IMR-90 (cell line): ENCODE data around the gene IFNG. TPM values are rescaled to one million over a fixed set of nuclear protein-coding genes. Genes with fewer than 3 reads are reported as not detected.

Experiments used
- ATAC-seq: fragments of 200-7000 bp; cut with Tn5 transposase; 2 replicates; pipeline ENCODE4 v1.9.1; 2020; ENCODE audit warnings: low read depth, mild to moderate bottlenecking, moderate library complexity
- BruUV-seq: library from RNA; stranded (reverse); fragments of 400-500 nt; replicated peaks from 2 replicates; lab custom pipeline; 2021; lab: Mats Ljungman, UMichigan
- CTCF ChIA-PET: fragments of 300-600 bp; formaldehyde crosslinking; extraction: SDS; loops from one replicate; lab custom pipeline; 2021; ENCODE audit warnings: antibody characterized with exemption; lab: Yijun Ruan, JAX
- POLR2A ChIA-PET: fragments of 300-600 bp; sonication (Branson Sonifier 250); formaldehyde crosslinking; loops from one replicate; lab custom pipeline; 2022; ENCODE audit warnings: antibody characterized with exemption; ENCODE audit not compliant: unreplicated experiment; lab: Charles Lee
- DNase-seq: peaks from one replicate; pipeline ENCODE4 v3.0.0; 2013
- H2AFZ ChIP-seq: replicated peaks from 2 replicates; pipeline ENCODE3; 2013; ENCODE audit warnings: low read length, mild to moderate bottlenecking; ENCODE audit not compliant: poor library complexity
- H2AK5ac ChIP-seq: 2 replicates; pipeline ENCODE4 v1.6.1; 2013; ENCODE audit warnings: low read depth, low read length, inconsistent platforms
- H2AK9ac ChIP-seq: replicated peaks from 2 replicates; pipeline ENCODE3; 2013; ENCODE audit warnings: mild to moderate bottlenecking, low read depth, low read length, moderate library complexity; ENCODE audit not compliant: poor library complexity
- H2BK120ac ChIP-seq: 2 replicates; pipeline ENCODE4 v1.6.1; 2013; ENCODE audit warnings: low read depth, low read length, inconsistent platforms
- H2BK15ac ChIP-seq: 3 replicates; pipeline ENCODE4 v1.6.1; 2013; ENCODE audit warnings: low read depth, low read length, inconsistent platforms
- H2BK20ac ChIP-seq: 2 replicates; pipeline ENCODE4 v1.6.1; 2013; ENCODE audit warnings: low read depth, mild to moderate bottlenecking, inconsistent platforms, low read length, moderate library complexity
- H2BK5ac ChIP-seq: 2 replicates; pipeline ENCODE4 v1.6.1; 2013; ENCODE audit warnings: mild to moderate bottlenecking, low read depth, low read length, inconsistent platforms; ENCODE audit not compliant: poor library complexity, severe bottlenecking
- H3K14ac ChIP-seq: replicated peaks from 2 replicates; pipeline ENCODE4 v1.6.1; 2013; ENCODE audit warnings: low read depth, low read length, inconsistent platforms
- H3K18ac ChIP-seq: 2 replicates; pipeline ENCODE4 v1.6.1; 2013; ENCODE audit warnings: low read depth, low read length, control low read depth
- H3K23ac ChIP-seq: 2 replicates; pipeline ENCODE4 v1.6.1; 2013; ENCODE audit warnings: low read depth, low read length, inconsistent platforms
- H3K27ac ChIP-seq: 2 replicates; pipeline ENCODE4 v1.5.1; 2013; ENCODE audit warnings: mild to moderate bottlenecking, control low read depth, low read length; ENCODE audit not compliant: insufficient read depth
- H3K27me3 ChIP-seq: 2 replicates; pipeline ENCODE4 v1.6.1; 2013; ENCODE audit warnings: low read length; ENCODE audit not compliant: control insufficient read depth, insufficient read depth
- H3K36me3 ChIP-seq: 2 replicates; pipeline ENCODE4 v1.6.1; 2013; ENCODE audit warnings: low read length, mixed read lengths; ENCODE audit not compliant: control insufficient read depth, insufficient read depth
- H3K4ac ChIP-seq: 2 replicates; pipeline ENCODE4 v1.6.1; 2013; ENCODE audit warnings: low read depth, low read length, inconsistent platforms
- H3K4me1 ChIP-seq: 2 replicates; pipeline ENCODE4 v1.6.1; 2013; ENCODE audit warnings: low read length, mixed read lengths; ENCODE audit not compliant: control insufficient read depth, insufficient read depth
- H3K4me2 ChIP-seq: 2 replicates; pipeline ENCODE4 v1.6.1; 2013; ENCODE audit warnings: low read depth, mild to moderate bottlenecking, control low read depth, low read length, moderate library complexity
- H3K4me3 ChIP-seq: 2 replicates; pipeline ENCODE4 v1.5.1; 2013; ENCODE audit warnings: low read depth, mild to moderate bottlenecking, control low read depth, low read length, moderate library complexity; ENCODE audit not compliant: insufficient read depth
- H3K56ac ChIP-seq: 2 replicates; pipeline ENCODE4 v1.6.1; 2013; ENCODE audit warnings: low read length, inconsistent platforms; ENCODE audit not compliant: insufficient read depth; ENCODE audit errors: extremely low read depth
- H3K79me1 ChIP-seq, 2 experiments: 2 replicates each; pipeline ENCODE4 v1.6.1; 2013; ENCODE audit warnings: low read length in 2 of 2, inconsistent platforms in 1 of 2, low read depth in 1 of 2
- H3K9ac ChIP-seq: 2 replicates; pipeline ENCODE4 v1.6.1; 2013; ENCODE audit warnings: low read depth, low read length, control low read depth
- H3K9me1 ChIP-seq: 2 replicates; pipeline ENCODE4 v1.6.1; 2013; ENCODE audit warnings: low read length, inconsistent platforms; ENCODE audit not compliant: insufficient read depth
- H3K9me3 ChIP-seq: 2 replicates; pipeline ENCODE4 v1.6.1; 2013; ENCODE audit warnings: low read length; ENCODE audit not compliant: control insufficient read depth, insufficient read depth
- H4K20me1 ChIP-seq: 2 replicates; pipeline ENCODE4 v1.6.1; 2013; ENCODE audit warnings: low read length, inconsistent platforms; ENCODE audit not compliant: insufficient read depth
- H4K5ac ChIP-seq: 2 replicates; pipeline ENCODE4 v1.6.1; 2013; ENCODE audit warnings: mild to moderate bottlenecking, low read depth, low read length, control low read depth
- H4K8ac ChIP-seq, 2 experiments: 2 replicates each; pipeline ENCODE4 v1.6.1; 2013; ENCODE audit warnings: low read depth in 2 of 2, low read length in 2 of 2, control low read depth in 1 of 2, inconsistent platforms in 1 of 2
- H4K91ac ChIP-seq: 2 replicates; pipeline ENCODE4 v1.6.1; 2013; ENCODE audit warnings: low read depth, low read length, inconsistent platforms; ENCODE audit not compliant: insufficient read depth
- BHLHE40 ChIP-seq: fragments of 150-350 bp; IDR thresholded peaks from 2 replicates; pipeline ENCODE4 v1.6.1; 2016; ENCODE audit warnings: mild to moderate bottlenecking, low read depth, low read length
- CEBPB ChIP-seq: IDR thresholded peaks from 2 replicates; pipeline ENCODE4 v1.6.1; 2012; ENCODE audit warnings: low read depth, low read length, improper control_type of control experiment
- CHD1 ChIP-seq: IDR thresholded peaks from 2 replicates; pipeline ENCODE4 v1.6.1; 2012; ENCODE audit warnings: low read depth, low read length, improper control_type of control experiment
- FOS ChIP-seq: fragments of 150-350 bp; IDR thresholded peaks from 2 replicates; pipeline ENCODE4 v1.6.1; 2016; ENCODE audit warnings: low read depth, low read length
- MAFK ChIP-seq: IDR thresholded peaks from 2 replicates; pipeline ENCODE4 v1.6.1; 2012; ENCODE audit warnings: low read depth, low read length, improper control_type of control experiment
- MAZ ChIP-seq: IDR thresholded peaks from 2 replicates; pipeline ENCODE4 v1.6.1; 2012; ENCODE audit warnings: low read depth, mild to moderate bottlenecking, low read length, improper control_type of control experiment, moderate library complexity, borderline replicate concordance
- MXI1 ChIP-seq: IDR thresholded peaks from 2 replicates; pipeline ENCODE4 v1.6.1; 2012; ENCODE audit warnings: low read depth, mild to moderate bottlenecking, low read length, moderate library complexity, borderline replicate concordance
- NFE2L2 ChIP-seq: fragments of 150-350 bp; IDR thresholded peaks from 2 replicates; pipeline ENCODE4 v1.6.1; 2016; ENCODE audit warnings: low read depth, mild to moderate bottlenecking, low read length
- POLR2A ChIP-seq: IDR thresholded peaks from 2 replicates; pipeline ENCODE4 v1.6.1; 2012; ENCODE audit warnings: mild to moderate bottlenecking, low read depth, low read length
- RAD21 ChIP-seq: IDR thresholded peaks from 2 replicates; pipeline ENCODE4 v1.6.1; 2012; ENCODE audit warnings: low read length, improper control_type of control experiment
- RCOR1 ChIP-seq: IDR thresholded peaks from 2 replicates; pipeline ENCODE4 v1.6.1; 2012; ENCODE audit warnings: mild to moderate bottlenecking, low read length, improper control_type of control experiment; ENCODE audit not compliant: insufficient replicate concordance
- RFX5 ChIP-seq: IDR thresholded peaks from 2 replicates; pipeline ENCODE4 v1.8.0; 2012; ENCODE audit warnings: low read depth, mild to moderate bottlenecking, low read length, moderate library complexity
- SMC3 ChIP-seq: fragments of 150-350 bp; IDR thresholded peaks from 2 replicates; pipeline ENCODE4 v1.6.1; 2016; ENCODE audit warnings: low read depth, mild to moderate bottlenecking, antibody characterized with exemption, low read length, moderate library complexity
- WGBS, 2 experiments: methylation state at CpG; one replicate each; pipeline versions ENCODE4 v1.1.5 to v1.1.7; 2013; ENCODE audit warnings: missing lambda C conversion rate in 2 of 2; ENCODE audit not compliant: insufficient read length in 1 of 2; ENCODE audit errors: extremely low coverage in 2 of 2; 5-methylcytosine and 5-hydroxymethylcytosine counted together
- dilution Hi-C: fragments of 300-500 bp; cut with HindIII; formaldehyde crosslinking; loops from one replicate; pipeline ENCODE4 v1.14.3; 2018; ENCODE audit warnings: low sequenced_read_pairs; ENCODE audit not compliant: unreplicated experiment
- in situ Hi-C: fragments of 300-500 bp; cut with MboI; formaldehyde crosslinking; loops from 3 replicates; pipeline ENCODE4 v1.14.3; 2019; ENCODE audit warnings: low sequenced_read_pairs, inconsistent platforms, mixed read lengths
- intact Hi-C: fragments of 100-400 bp; cut with micrococcal nuclease; formaldehyde crosslinking; loops from 2 replicates; pipeline ENCODE4 v1.10.0; 2022
- polyA plus RNA-seq, 3 experiments: library from polyadenylated mRNA; depleted of rRNA; stranded (reverse); fragments of >200 nt; gene quantifications; 2 replicates each; pipeline ENCODE4 v1.2.3, GENCODE V29; 2012; ENCODE audit warnings: low replicate concordance in 1 of 3
- total RNA-seq: library from RNA; depleted of rRNA; stranded (reverse); fragments of >200 nt; gene quantifications from 2 replicates; pipeline ENCODE4 v1.2.3, GENCODE V29; 2012
- TF ChIP-seq, protein P1 (sequence below): fragments of 150-350 bp; IDR thresholded peaks from 2 replicates; pipeline ENCODE4 v1.6.1; 2016; ENCODE audit warnings: low read depth, mild to moderate bottlenecking, low read length, moderate library complexity, borderline replicate concordance
- TF ChIP-seq, protein P2 (sequence below): fragments of 150-350 bp; IDR thresholded peaks from 2 replicates; pipeline ENCODE4 v1.6.1; 2017; ENCODE audit warnings: mild to moderate bottlenecking, antibody characterized with exemption, low read length, low read depth
- TF ChIP-seq, protein P3 (sequence below): conservative IDR thresholded peaks from 2 replicates; pipeline ENCODE4 v1.5.1; 2012; ENCODE audit warnings: mild to moderate bottlenecking, low read depth, low read length, improper control_type of control experiment

IFNG gene
- total and polyA plus RNA-seq, 2 of the 4 experiments (the other 2 are of a cell fraction), result not detected

DNA sequence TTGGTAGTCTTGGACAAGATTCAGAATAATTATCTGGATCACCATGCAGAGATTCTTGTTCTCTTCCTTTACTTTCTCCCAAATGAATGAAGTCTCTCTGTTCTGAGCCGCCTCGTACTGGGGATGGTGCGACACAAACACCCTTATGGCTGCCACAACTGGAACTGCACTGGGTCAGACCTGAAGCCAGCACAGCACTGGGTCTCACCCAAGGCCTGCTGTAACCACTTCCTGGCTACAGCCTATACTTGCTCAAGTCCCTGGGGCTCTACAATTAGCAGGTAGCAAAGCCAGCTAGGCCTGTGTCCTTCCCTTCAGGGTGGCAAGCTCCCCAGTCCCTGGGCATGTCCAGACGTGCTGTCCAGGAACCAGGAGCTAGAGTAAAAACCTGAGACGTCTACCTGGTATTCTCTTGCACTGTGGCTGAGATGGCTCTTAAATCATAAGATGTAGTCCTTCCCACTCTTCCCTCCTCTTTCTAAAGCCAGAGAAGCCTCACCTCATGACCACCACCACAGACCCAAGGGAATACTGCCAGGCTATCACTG, 27.6 kb downstream of the IFNG start:
- H3K27me3 ChIP-seq, result no peaks in the 10 kb centered on the region

More for the DNA sequence above, 27.6 kb downstream of the IFNG start:
- Histone ChIP-seq H2BK120ac (no peak overlapping the region), H4K8ac (no peak overlapping the region), H3K4me3 (no peak overlapping the region), H2AK9ac (no peak overlapping the region), H3K4ac (no peak overlapping the region), H3K56ac (no peak overlapping the region), H3K9me1 (no peaks in the 10 kb centered on the region), H3K27ac (no peak overlapping the region), H3K9ac (no peak overlapping the region), H2BK5ac (no peak overlapping the region), H2AK5ac (no peak overlapping the region), H2BK15ac (no peak overlapping the region), H2AFZ (no peak overlapping the region), H4K5ac (no peak overlapping the region), H3K4me1 (no peaks in the 10 kb centered on the region), H3K18ac (no peak overlapping the region), H3K23ac (no peak overlapping the region), H4K20me1 (no peaks in the 10 kb centered on the region), H4K91ac (no peak overlapping the region), H3K79me1 (no peaks in the 10 kb centered on the region), H3K9me3 (no peaks in the 10 kb centered on the region), H2BK20ac (no peak overlapping the region), H3K4me2 (no peak overlapping the region), H3K36me3 (no peaks in the 10 kb centered on the region), H3K14ac (no peak overlapping the region)
- CTCF ChIA-PET, result no interaction called here
- intact Hi-C loops (no loop called here), dilution Hi-C loops (no loop called here), in situ Hi-C loops (no loop called here)
- TF ChIP-seq BHLHE40 (no peak), CEBPB (no peak), MAFK (no peak), MXI1 (no peak), NFE2L2 (no peak), SMC3 (no peak), FOS (no peak), RCOR1 (no peak), RAD21 (no peak), MAZ (no peak), RFX5 (no peak), POLR2A (no peak), CHD1 (no peak)
- TF ChIP-seq, protein P1, sequence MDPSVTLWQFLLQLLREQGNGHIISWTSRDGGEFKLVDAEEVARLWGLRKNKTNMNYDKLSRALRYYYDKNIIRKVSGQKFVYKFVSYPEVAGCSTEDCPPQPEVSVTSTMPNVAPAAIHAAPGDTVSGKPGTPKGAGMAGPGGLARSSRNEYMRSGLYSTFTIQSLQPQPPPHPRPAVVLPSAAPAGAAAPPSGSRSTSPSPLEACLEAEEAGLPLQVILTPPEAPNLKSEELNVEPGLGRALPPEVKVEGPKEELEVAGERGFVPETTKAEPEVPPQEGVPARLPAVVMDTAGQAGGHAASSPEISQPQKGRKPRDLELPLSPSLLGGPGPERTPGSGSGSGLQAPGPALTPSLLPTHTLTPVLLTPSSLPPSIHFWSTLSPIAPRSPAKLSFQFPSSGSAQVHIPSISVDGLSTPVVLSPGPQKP, result no peak
- TF ChIP-seq, protein P2, sequence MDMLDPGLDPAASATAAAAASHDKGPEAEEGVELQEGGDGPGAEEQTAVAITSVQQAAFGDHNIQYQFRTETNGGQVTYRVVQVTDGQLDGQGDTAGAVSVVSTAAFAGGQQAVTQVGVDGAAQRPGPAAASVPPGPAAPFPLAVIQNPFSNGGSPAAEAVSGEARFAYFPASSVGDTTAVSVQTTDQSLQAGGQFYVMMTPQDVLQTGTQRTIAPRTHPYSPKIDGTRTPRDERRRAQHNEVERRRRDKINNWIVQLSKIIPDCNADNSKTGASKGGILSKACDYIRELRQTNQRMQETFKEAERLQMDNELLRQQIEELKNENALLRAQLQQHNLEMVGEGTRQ, result no peak
- TF ChIP-seq, protein P3, sequence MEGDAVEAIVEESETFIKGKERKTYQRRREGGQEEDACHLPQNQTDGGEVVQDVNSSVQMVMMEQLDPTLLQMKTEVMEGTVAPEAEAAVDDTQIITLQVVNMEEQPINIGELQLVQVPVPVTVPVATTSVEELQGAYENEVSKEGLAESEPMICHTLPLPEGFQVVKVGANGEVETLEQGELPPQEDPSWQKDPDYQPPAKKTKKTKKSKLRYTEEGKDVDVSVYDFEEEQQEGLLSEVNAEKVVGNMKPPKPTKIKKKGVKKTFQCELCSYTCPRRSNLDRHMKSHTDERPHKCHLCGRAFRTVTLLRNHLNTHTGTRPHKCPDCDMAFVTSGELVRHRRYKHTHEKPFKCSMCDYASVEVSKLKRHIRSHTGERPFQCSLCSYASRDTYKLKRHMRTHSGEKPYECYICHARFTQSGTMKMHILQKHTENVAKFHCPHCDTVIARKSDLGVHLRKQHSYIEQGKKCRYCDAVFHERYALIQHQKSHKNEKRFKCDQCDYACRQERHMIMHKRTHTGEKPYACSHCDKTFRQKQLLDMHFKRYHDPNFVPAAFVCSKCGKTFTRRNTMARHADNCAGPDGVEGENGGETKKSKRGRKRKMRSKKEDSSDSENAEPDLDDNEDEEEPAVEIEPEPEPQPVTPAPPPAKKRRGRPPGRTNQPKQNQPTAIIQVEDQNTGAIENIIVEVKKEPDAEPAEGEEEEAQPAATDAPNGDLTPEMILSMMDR, result no peak
- POLR2A ChIA-PET, result no interaction called here
- no peak for DNase-seq
- no TSS peak for BruUV-seq
- ATAC-seq, result no peak
- no CpG with 5 or more reads among the region's 5 CpGs for WGBS, 2 experiments
